A204.1 (cell line): Measurements from ENCODE around the gene LTBP2.

Experiments
- FAIRE-seq: peaks from 2 replicates; lab custom pipeline; 2012; peaks lifted over from hg19 to GRCh38; lab: Jason Lieb, UNC

The LTBP2 gene

DNA sequence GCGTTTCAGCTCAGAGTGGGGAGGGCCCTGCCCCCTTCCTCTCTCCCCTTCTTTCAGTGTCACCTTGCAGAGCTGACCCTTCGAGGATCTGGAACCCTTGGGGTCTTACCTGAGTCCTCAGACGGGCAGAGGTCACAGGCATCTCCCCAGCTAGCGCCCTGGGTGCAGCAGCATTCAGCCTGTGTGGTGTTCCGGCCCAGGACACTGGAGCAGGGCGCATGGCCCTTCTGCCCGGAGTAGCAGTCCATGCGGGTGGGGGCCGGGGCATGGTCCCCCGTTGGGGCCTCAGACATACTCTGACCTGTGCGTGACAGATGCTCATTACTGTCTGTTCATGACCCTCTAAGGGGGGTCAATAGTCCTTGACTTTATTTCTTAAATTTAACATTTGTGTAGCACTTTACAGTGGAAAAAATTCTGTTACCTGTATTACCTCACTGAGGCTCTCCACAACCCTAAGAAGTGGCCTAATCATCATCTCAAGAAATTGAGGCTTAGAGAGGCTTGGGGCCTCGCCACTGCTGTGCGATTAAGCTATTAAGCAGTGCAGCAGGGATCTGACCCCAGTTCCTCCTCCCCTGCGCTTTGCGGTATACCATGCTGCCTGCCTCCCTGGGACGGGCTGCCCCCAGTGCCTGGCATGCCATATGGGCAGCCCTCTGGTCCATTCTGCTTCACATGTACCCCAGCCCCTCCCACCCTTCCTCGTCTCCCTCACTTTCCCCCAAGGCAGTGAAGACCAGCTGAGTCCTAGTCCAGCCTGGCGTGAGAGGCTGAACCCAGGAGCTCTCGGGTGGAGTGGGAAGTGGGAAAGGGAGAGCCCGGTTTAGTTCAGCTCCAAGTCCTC lies 106.9 kb downstream of the LTBP2 start:
- FAIRE-seq, result no peak

DNA sequence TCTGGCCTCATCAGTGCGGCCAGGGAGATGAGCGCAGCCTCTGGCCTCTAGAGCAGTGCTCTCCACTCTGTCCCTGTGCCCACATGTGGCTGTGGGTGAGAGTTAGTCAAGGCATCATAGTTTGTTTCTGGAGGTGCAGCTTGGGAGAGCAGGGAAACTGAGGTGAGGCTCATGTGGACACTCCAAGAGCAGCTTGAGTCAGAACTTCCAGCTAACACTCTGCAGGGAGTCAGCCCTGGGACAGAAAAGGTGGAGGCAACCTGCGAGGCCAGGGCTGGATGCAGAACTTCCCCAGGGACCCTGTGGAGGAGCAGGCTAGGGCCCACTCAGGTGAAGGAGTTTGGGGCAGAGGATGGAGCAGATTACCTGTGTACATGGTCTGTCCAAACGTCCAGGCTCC lies 107.6 kb downstream of the LTBP2 start:
- FAIRE-seq, result no peak

DNA sequence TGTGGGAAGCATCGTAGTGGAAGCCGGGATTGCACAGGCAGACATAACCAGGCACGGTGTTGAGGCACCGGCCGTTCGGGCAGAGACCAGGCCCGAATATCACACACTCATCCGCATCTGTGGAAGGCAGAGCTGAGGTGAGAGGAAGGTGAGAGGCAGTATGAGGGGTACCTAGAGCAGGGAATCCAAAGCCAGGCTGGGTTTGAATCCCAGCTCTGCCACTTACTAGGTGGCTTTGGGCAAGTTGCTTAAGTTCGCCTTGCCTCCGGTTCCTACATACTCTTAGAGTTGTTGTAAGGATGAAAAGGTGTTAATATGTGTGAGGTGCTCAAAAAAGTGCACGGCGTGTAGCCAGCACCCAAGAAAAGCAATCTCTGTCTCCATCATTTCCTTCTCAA lies 108.1 kb downstream of the LTBP2 start:
- FAIRE-seq, result no peak

DNA sequence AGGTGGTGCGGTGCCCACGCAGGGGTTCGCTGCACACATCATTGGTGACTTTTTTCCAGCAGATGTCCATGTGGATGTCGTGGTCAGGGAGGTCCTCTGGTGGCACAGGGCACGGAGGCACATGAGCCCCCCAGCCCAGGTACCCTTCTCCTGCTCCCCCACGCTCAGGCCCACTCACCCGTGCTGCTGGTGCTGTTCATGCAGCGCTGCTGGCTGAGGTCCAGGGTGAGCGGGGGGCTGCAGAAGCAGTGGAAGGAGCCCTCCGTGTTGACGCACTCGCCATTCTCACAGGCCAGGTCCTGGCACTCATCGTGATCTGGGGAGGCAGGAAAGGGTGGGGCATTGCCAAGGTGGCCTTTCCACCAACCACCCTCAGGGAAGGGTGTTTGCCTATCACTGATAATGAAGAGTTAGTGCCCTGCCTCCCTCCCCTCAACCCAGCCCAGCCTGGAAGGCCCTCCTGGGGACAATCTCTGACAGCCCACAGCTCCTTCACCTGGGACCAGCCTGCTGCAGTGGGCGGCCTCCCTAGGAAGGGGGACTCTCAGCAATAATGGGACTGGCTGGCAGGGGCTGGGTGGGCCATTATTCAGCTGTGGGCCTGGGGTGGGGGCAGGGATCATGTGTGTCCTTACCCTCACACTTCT lies 108.6 kb downstream of the LTBP2 start:
- FAIRE-seq, result no peak

DNA sequence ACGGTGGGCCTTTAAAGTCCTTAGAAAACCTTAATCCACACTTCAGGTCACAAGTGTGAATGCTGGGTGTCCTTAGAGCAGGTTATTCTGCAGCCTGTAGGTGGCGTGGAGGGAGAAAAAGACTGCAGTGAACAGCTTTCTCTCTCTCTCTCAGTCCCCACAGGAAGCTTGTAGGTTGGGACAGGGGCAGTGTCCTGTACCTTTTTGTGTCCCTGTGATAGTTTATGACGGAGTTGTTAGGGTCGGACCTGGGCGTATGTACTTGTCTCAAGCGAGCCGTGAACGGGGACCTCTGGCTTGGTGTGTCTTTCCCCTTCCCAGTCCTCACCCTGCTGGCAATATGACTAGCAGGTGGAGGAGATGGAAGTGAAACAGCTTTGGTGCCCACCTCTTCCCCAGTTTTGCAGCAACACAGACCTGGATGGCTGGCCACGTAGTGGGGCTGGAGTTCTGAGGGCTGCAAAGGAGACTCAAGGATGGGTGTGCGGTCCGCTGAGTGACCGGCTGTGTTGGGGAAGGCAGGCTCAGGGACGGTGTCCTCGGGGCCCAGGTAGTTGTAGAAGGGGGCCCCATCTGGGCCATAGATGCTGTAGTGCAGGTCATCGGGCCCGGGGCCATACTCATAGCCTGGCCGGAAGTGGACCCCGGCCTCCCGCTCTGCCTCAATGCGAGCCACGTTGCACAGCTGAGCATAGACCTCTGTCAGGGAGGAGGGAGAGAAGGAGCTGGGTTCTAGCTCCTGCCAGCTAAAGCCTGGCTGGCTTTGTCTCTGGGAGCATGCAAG lies 109.6 kb downstream of the LTBP2 start:
- no peak for FAIRE-seq

DNA sequence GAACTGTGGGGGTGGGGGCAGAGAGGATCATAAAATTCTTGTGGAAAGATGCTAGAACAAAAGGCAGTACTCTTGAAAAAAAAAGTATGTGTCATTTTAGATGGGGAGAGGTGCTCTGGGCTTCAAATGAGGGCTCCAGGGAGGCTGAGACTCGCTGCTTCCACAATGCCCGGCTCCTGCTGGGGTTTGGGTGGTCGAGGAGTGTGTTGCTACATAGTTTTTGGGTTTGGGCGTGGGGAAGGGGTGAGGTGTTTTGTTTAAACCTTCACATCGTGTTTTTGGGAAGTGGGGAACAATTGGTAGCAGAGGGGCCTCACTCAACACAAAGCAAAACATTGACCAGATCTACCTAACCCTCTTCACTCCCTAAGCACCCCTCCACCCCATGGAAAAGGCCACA lies 110.3 kb downstream of the LTBP2 start:
- FAIRE-seq, result no peak

DNA sequence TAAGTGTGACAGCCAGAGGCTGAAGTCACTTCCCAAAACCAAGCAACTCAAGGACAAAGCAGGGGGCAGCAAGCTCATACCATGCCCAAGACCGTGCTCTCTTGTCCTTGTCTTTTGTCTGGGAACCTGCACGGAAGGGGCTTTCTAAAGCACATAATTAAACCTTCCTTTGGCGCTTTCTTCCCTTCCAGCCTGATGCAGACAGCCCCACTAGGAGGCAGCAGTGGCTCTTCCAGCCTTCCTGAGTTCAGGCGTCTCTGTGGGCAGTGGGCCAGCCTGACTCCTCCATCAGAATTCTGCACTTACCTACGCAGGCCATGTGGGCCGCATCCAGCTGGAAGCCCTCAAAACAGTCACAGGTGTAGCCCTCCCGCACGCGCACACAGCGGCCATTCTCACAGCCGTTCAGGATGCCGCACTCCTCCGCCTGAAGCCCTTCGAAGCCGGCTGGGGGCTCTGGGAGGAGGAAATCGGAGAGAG lies 110.9 kb downstream of the LTBP2 start:
- FAIRE-seq, result no peak

DNA sequence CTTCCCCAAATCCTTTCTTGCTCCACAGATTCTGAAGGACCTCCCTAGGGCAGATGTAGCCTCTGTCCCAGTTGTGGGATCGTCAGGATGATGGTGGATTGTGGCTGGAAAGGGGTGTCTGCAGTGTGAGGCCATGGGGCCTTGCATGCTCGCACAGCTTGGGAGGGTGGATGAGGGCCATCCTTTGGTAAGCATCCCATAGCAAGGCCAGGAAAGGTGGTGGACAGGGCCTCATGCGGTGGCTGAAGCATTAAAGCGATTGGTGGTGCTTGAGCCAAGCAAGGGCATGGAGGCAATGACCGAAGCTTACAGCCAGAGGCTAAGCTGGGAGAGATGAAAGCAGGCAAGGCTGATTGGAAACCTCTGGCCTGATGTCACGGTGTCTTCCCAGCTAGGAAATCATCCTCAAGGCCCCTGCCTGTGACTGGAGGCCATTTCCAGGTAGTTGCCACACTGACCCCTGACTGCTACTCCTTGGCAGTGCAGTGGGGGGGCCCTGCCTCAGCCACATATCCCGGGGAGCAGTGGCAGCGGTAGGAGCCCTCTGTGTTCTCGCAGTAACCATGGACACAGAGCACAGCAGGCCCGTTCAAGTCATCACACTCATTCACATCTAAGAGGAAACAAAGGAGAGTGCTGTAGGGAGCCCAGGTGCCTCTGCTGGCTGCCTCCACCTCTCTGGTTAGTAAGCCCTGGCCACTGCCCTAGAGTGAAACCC lies 111.5 kb downstream of the LTBP2 start:
- FAIRE-seq, result no peak

DNA sequence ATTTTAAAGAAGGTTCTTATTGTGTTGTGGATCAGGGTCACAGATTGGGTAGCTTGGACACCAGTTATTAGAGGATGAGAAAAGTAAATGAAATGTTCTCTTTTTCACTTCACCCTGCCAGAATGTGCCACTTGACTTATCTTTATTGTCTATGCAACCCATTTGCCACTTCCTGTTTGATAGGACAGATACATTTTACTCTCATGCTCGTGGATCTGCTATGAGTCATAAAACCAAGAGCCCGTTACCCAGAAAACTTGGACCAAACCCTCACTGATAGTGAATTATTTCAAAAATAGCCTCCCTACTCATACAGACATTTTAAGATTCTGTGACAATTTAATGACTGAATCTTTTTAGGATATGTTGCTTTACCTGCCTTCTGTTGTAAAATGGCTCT lies 116.7 kb downstream of the LTBP2 start:
- no peak for FAIRE-seq

DNA sequence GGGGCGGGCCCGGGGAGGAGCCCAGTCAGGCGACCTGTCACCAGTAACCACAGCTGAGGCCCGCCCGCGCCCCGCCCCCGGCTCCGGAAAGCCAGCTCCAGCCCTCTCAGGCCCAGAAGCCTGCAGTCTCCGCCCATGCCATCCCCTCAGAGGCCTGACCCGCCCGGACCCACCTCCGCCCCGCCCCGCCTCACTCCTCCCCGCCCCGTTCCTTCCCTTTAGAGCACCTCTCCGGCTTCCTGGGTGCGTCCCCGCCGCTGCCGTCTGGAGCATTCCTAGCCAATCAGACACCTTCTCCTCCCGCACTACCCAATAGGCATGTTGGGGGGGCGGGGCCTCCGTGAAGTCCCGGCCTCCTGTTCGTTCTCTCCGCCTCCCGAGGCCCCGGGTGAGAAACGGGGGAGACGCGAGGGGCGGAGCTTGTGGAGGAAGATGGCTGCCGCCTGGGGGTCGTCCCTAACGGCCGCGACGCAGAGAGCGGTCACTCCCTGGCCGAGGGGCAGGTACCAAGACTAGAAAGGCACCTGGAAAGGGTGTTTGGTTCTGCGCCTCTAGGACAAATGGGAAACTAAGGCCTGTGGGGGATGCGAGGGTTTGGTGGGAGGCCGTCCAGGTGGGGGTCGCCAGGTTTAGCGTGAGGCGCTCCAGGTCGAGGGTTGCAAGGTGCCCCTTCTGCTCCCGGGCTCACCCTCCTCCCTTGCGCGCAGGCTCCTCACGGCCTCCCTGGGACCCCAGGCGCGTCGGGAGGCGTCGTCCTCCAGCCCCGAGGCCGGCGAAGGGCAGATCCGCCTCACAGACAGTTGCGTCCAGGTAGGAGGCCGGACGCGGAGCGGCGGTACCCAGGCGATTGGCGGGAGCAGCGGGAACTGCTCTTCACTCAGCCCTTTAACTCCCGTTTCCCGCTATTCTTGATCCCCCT lies 118.4 kb downstream of the LTBP2 start, which contains the start of gene ISCA2:
Gene ISCA2 (plus strand): TSS at position 423 of the 919 bp plus-strand sequence. CDS start 10 bp downstream, at position 433.
- FAIRE-seq, result peak; percentile 95

DNA sequence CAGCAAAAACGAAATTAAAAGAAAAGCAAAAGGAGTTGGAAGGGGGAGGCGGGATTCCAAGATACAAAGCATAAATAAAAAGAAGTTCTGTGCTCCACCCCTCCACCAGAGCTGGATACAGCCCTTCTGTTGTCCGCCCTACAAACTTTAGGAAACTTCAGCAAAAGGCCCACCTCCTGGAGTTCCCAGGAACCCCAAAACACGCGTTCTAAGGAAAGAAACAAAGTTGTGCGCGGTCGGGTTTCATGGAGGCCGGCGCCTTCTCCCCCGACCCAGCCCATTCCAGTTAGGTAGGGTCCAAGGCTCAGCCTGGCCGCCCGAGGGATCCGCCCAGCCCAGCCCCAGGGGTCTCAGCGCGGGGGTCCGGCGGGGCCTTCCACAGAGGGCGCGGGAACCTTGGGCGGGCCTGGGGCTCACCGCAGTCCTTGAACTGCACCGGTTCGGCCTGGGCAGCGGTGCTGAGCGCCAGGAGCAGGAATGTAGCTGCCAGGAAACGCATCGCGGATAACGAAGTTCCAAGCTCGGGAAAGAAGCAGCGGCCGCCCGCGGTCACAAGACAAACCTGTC lies 119.2 kb downstream of the LTBP2 start, which contains the start of gene NPC2:
Gene NPC2 (minus strand): TSS at position 530 of the 567 bp plus-strand sequence. CDS start 31 bp downstream, at position 499.
- FAIRE-seq, result no peak

DNA sequence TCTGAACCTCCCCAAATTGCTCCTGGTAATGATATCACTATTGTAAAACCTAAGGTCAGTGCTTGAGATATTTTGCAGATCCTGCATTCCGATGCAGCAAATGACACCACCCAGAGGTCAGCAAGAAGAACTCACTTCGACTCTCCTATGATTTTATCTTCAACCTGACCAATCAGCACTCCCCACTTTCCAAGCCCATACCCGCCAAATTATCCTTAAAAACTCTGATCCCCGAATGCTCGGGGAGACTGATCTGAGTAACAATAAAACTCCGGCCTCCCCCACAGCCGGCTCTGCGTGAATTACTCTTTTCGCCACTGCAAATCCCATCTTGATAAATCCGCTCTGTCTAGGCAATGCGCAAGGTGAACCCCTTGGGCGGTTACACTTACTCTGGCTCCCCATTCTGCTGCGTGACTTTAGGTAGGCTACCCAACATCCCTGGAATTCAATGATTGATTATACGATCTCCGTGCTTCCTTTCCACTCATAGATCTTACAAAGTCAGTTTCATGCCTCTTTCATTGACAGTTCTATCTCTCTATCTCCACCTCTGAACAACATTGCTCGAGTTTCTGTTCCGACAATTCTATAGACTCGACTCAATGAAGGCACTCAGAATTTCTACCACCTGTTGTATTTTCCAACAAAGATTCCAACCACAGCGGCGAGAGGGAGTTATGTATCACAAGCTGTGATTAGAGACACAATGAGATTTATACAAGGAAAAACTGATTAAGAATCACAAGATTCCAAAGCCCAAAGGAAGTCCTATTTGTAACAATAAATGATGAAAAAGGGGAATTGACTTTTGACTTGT lies 119.9 kb downstream of the LTBP2 start:
- peak; percentile 46 for FAIRE-seq

DNA sequence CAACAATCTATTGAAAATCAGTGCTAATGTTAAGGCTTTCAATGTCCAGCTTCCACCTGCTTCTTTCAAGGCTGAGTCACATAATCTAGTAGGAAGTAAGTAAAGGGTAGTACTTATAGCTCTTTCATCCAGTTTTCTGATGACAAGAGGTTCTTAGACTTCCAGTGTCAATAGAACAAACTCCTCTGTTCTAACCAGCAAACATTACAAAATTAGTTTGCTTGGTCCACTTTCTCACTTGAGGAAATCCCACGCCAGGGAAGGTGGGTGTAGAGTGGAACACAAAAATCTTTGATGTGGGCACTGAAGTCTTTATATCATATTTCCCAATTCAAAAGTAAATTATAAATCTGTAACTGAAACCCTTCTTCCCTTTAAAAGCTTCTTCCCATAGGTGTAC lies 121.6 kb downstream of the LTBP2 start:
- FAIRE-seq, result no peak

DNA sequence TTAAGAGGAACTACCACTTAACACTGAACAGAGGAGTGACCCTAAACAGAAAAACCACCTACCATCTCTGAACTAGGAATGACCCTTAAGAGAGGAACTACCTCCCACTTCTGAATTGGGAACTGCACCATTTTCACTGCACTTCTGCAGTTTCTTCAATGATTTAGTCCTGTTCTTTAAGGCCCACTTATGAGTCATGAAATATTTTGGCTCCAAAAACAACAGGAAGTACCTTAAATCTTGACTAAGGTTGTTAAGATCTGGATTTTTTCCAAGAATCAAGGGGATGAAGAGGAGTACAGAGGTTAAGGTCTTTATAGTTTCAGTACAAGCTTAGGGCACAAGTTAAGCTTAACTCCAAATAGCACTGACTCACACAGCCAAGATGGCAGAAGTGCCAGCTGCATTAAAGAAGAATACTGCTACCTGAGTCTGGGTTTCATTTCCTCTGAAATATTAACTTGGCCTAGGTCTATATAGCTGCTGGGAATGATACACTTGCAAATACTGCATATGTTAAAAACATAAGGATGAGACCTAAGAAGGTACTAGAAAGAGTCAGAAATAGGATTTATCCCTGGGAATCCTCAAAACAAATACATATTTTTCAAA lies 123.1 kb downstream of the LTBP2 start:
- FAIRE-seq, result no peak

DNA sequence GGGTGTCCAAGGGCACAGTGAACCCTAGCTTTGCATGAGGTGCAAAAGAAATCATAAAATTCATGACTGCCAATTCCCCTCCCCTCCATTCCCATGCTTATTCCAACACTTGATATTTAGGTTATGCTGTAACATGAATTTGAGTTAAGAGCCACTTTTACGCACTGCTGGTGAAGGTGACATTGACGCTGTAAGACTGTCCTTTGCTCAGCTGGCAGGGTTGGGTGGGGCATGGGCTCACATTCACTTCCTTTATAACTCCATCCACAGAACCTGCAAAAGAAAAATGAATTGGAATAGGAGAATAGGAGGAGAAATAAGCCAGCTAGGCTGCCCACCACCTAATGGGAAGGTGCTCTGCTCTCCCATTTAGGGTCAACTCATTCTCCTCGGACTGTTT lies 125.9 kb downstream of the LTBP2 start:
- no peak for FAIRE-seq

DNA sequence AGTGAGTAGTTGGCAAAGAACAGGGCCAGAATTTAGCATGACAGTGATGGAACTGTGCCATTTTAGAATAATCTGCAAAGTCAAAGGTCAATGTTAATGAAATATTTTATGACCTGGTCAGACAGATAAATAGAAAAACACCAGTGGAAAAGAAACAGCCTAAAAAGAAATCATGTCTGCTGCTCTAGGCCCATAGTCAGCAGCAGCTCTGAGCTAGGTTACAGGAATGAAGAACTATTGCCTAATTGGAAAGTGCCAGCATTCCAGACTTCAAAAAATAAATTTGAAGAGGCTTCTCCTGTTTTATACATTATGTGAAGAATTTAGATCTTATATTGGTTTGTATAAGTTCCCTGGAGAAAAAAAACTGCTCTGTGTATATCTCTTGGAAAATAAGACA lies 128.7 kb downstream of the LTBP2 start:
- FAIRE-seq, result no peak

DNA sequence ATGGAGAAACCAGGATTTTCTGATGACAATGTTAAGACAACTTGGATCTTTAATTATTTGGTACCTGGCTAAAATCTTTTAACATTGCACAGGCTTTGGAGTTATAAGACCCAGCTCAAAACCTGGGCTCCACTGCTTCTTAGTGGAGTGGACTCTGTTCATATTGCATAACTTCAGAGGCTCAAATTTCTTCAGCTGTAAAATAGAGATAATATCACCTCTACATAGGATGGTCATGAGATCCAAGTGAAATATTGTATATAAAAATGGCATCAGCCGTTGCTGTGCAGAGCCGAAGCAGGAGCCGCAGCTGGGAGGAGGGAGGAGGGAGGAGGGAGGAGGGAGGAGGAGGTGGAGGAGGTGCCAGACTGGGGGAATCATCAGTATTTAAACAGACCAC lies 129.5 kb downstream of the LTBP2 start:
- no peak for FAIRE-seq

DNA sequence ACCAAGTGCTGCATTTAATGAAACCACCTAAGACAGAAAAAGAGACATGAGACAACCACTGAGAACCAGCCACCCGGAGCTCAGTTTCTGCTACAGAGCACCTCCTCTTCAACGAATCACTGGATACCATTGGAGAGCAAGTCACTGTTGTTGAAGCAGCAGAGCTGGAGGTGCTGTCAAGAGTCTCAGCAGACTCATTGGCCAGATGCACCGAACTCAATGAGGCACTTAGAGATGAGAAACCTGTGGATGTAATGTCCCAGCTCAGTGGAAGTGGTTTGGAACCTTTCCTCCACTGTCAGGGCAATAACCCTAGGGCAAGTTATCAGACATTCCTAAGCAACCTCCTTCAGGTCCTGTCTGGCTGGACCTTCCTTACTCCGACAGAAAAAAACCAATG lies 132.0 kb downstream of the LTBP2 start:
- no peak for FAIRE-seq

DNA sequence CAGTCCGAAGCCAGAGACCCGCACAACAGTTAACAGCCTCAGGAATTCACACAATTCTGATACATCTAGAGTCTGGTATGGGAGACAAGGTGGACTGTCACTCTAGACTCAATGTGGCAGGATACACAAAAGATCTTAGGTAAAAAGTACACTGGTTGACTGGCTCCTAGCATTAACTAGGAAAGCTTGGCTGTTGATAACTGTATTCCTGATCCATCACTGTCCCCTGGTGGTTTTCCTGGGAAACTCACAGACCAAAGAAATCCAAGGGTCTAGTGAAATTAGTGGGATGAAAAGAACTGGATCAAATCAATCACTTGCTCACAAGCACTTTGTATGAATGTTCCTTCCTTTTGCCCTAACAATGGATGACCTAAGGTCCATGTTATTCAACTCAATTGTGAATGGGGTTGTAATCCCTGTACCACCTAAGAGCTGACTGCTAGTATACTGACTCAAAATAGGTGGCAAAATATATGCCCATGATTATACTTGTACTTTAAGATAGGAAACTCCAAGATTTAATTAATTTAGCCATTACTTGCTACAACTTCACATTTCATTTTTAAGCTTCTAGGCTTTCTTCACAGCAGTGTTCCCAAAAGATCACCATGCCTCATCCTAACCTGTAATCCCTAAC lies 132.9 kb downstream of the LTBP2 start:
- peak; percentile 29 for FAIRE-seq
